HG03159 (cell line): ENCODE data around the gene PAM.

Experiments
- ATAC-seq: cut with Tn5 transposase; IDR thresholded peaks from one replicate; pipeline ENCODE4 v1.9.1; 2021; ENCODE audit warnings: mild to moderate bottlenecking, moderate library complexity; ENCODE audit not compliant: unreplicated experiment

PAM gene

DNA sequence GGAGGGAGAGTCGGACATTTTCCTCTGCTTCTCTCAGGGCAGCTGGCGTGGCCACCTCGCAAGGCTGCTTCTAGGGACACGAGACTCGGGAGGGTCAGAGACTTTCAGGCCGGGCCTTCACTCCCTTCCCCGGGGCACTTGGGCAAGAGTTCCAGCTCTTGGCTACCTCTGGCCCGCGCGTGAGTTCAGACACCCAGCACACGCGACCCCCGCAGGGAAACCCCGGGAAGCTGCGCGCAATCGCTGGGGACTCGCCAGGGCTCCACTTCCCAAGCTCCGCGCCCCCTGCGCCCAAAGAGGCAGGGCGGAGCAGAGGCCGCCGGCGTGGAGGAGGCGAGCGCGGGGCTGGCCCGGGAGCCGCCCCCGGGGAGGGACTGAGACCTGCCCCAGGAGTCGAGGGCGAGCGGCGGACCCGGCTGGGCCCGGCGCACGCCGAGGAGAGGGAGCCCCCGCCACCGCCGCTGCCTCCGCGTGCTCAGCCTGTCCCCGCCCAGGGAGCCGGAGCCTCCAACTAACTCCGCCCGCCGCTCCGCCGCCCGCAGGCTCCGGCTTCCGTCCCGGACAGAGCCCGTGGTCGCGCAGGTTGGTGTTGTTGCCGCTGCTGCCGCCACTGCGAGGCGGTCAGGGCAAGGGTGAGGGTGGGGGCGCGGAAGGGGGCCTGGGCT lies at the start of gene PAM:
PAM (plus strand) TSS at position 539 of the 665 bp plus-strand sequence. CDS start 110,891 bp downstream, outside the sequence.
- peak; percentile 83 for ATAC-seq

- ATAC-seq: no peak
Observed at GRCh38 chr5:102711525-102712385, 43.4 kb upstream of the PAM start.

DNA sequence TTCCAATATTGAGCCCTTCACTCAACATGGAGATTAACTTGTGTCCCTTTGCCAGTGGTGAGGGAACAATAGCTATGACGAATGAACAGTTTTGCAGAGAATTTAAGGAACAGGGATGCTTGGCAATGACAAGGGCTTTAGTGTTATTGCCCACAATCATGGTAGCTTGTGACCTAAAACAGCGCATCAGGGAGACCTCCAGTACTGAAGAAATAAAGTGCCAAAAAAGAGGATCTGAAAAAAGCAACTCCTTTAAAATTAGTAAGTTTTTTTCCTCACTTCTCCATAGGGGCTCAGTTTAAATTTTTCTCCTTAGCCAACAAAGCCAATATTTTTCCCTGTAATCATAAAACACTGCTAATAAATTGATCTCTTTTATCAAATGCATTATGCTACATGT lies 41.8 kb upstream of the PAM start:
- ATAC-seq: no peak

- ATAC-seq: peak; percentile 74
Observed at GRCh38 chr5:102713682-102714231, 41.3 kb upstream of the PAM start.

DNA sequence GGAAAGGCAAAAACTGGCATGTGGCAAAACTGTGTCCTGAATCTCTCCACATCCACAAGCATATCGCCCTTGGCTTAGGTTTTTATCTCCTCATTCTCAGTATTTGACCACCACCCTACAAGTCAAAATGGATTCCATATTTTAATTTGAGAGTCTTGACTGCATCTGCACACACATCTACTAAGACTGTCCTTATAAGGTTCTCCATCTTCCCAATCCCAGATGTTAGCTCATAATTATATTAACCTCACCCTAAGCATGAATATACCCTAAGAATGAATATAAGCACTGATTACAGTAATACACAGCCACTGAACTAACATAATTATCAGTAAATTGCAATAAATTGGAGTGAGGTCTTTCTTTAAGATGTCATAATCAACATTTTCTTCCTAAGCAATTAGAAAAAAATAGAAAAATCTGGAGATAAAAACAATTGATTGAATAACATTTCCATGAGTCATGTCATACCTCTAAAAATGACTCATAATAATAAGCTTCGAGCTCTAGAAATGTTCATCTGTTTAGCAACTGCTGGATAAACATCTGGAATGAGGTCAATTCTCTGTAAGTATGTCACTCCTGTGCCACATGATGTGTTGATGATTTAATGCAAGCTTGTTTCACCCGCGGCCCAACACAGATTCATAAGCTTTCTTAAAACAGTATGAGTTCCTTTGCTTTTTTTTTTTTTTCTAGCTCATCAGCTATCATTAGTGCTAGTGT lies 39.9 kb upstream of the PAM start:
- no peak for ATAC-seq

DNA sequence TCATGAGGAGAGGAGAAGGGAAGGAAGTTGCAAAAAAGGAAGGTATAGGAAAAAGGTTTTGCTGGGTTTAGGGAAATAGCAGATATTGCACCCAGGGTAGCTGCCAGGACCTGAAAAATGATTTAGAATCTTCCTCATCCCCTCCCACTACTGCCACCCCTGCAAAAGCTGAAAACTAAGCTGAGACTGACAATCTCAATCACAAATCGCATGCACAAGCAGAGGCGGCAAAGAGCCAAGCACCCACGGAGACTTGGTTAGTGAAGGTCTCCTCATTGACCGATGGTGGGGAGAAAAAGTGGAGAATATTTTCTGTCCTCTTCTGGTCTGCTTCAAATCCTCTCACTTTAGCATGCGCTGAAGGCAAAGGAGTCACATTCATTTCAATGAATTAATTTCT lies 39.1 kb upstream of the PAM start:
- no peak for ATAC-seq

DNA sequence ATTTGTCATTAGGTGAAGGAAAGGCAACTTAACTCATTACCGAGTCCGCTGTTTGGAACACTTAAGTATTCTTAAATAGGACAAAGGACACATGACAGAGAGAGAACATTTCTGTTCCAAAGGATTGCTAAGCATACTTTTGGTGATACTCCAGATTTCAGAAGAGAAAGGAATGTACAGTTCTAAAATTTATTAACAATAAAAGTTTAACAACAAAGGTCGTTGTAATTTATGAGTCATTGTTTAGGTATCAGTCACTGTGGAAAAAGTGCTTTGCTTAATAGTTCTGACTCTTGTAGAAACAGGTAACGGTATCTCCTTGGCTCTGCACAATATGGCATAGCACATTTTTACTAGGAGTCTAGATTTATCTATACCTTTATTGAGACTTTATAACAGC lies 36.3 kb upstream of the PAM start:
- no peak for ATAC-seq

DNA sequence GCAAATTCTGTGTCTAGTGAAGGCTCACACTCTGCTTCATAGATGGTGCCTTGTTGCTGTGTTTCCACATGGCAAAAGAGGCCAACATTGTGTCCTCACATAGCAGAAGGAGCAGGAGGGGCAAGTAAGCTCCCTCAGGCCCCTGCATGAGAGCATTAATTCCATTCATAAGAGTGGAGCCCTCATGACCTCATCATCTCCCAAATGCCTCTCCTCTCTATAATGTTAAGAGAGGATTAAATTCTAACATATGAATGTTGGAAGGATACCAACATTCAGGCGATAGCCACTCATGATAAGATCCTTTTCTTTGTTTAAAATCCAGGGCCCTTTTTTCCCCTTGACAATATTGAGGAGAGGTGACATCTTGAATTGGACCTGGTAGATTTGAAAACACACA lies 35.2 kb upstream of the PAM start:
- ATAC-seq: no peak

GRCh38 chr5:102720969-102721368 lies 34.1 kb upstream of the PAM start:
- ATAC-seq: no peak

GRCh38 chr5:102722931-102723330 lies 32.2 kb upstream of the PAM start:
- ATAC-seq: no peak

- ATAC-seq: no peak
Observed at GRCh38 chr5:102731693-102732092, 23.4 kb upstream of the PAM start.

DNA sequence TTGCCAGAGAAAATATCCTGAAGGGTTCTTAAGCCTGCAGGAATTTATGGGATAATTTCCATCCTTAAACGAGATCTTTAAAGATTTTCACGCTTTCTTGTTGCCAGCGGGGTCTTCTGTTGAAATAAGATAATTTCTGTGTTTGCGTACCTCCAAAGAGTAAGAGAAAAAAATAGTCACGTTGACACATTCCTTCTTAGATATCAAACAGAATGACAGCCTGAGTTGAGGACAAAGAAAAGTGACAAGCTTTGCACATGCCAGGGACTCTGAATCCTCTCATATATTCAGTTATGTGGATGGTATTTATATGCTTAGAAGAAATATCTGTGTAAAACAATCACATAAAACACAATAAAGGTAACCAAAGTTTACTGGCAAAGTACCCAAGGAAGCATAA lies 21.6 kb upstream of the PAM start:
- no peak for ATAC-seq

DNA sequence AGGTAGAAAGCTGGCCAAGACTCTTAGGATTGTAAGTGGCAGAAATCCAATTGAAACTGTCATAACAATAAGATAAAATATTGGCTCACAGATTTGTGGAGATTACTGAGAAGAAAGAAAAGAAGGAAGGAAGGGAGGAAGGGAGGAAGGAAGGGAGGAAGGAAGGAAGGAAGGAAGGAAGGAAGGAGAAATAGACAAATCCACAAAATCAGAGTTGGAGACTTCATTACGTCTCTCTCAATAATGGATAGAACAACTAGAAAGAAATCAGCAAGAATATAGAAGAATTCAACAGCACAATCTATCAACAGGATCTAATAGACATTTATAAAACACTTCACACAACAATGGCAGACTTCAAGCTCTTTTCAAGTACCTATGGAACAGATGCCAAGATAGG lies 17.9 kb upstream of the PAM start:
- no peak for ATAC-seq

GRCh38 chr5:102737805-102738469 lies 17.2 kb upstream of the PAM start:
- ATAC-seq: no peak

GRCh38 chr5:102740515-102740914 lies 14.6 kb upstream of the PAM start:
- no peak for ATAC-seq

DNA sequence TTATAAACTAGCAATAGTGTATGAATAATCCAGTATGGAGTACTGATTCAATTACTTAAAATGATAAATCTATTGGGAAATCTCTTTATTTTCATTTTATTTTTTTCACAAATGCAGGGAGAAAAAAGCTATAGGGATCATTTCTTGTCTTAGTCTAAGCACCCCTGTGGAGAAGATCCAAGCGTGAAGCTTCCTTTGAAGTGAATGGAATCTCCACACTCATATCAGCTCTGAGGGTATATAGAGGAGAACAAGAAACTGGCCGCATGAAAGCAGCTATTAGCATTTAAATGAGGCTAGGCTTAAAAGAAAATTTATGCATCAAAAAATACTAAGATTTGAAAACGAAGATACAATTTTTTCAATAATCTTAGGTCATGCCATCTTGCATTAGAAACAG lies 12.9 kb upstream of the PAM start:
- no peak for ATAC-seq

DNA sequence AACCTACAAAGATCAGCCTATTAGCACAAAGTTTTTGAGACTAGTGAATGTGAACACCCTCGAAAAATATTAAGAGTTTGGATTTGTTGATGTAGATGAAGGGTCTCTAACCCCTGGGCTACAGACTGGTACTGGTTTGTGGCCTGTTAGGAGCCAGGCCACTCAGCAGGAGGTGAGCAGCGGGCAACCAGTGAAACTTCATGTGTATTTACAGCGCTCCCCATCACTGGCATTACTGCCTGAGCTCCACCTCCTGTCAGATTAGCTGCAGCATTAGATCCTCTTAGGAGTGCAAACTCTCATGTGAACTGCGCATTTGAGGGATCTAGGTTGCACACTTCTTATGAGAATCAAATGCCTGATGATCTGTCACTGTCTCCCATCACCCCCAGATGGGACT lies 11.2 kb upstream of the PAM start:
- ATAC-seq: no peak

GRCh38 chr5:102747386-102748166 lies 7.5 kb upstream of the PAM start:
- peak; percentile 60 for ATAC-seq

DNA sequence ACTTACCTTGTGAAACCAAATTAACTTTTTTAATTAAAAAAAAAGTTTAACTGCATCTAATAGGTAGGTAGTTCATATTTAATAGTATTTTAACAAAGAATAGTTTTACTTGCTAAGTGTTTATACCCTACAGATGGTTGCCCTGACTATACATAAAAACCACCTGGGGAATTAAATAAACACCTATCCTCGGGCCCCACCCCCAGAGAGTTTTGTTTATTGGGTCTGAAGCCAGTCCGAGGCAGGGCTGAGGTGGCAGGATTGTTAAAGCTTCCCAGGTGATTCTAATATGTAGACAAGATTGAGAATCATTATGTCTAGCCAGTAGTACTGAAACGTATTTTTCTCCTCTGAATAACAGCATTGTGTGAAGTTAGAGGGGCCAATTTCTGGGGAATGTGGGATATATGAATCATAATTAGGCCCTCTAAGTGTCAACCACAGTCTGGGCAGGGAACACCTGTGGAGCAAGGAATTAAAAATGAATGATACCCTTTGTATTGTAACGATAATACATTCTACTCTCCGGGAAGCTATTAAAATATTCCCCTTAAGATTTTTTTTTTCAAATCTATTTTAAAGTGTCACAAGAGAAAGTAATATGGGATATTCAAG lies 5.6 kb upstream of the PAM start:
- no peak for ATAC-seq
